Vagina (tissue), 2 donors: Measurements from ENCODE around the gene CNTD1.

ENCODE experiments used
- CTCF ChIP-seq, 3 experiments: fragments of 450-650 bp in 2 of 3; fragments of 200-600 bp in 1 of 3; sonication (generic) in 1 of 3; IDR thresholded peaks; one replicate each; pipeline ENCODE4 v1.5.1; 2017 to 2019; ENCODE audit warnings: antibody characterized with exemption in 3 of 3, mild to moderate bottlenecking in 2 of 3, moderate library complexity in 2 of 3
- POLR2A ChIP-seq, 2 donors: fragments of 450-650 bp; IDR thresholded peaks; one replicate each; pipeline ENCODE4 v1.6.1; 2017; ENCODE audit warnings: antibody characterized with exemption in 2 of 2, mild to moderate bottlenecking in 2 of 2, moderate library complexity in 2 of 2

DNA sequence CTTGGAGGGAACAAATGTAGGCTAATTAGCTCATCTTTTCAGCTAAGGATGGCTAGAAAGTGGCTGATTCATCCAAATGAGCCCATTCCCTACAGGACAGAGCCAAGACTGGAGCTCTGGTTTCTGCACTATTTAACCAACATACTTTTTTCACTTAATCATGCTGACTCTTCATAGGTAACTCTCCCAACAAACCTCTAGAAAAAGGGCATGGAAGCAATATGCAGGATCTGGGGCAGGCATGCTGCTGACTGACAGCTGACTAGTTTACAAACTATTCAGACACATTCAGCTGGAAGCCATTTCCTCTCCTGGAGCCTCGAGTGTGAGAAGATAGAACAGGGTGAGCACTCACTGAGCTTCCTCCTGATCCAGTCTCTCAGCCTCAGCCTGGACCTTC lies 19.2 kb downstream of the CNTD1 start:
- TF ChIP-seq CTCF (IDR thresholded peaks at IDR 0.05) (no peak), POLR2A (IDR thresholded peaks at IDR 0.05) (no peak)
